Measurements from ENCODE around the gene KANK3.

The KANK3 gene

DNA sequence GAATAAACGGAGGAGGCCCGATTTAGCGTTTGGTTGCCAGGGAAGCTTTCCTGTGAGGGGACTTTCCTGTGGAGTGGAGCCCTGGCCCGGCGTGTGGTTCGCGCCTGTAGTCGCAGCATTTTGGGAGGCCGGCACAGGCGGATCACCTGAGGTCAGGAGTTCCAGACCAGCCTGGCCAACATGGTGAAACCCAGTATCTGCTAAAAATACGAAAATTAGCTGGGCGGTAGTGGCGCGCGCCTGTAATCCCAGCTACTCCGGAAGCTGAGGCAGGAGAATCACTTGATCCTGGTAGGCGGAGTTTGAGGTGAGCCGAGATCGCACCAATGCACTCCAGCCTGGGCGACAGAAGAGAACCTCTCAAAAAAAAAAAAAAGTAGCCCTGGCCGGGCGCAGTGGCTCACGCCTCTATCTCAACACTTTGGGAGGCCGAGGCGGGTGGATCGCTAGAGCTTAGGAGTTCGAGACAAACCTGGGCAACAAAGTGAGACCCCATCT, 6.9 kb downstream of the KANK3 start:
- Histone ChIP-seq H3K4me3 (ENCODE audit: low read depth, low read length) (no peak overlapping the region), H3K27me3 (ENCODE audit: control insufficient read depth, insufficient read depth, low read length) (peaks cover 54% of the 10 kb centered on the region), H3K4me1 (ENCODE audit: control insufficient read depth, insufficient read depth, low read length) (peaks cover 20% of the 10 kb centered on the region; the same call in 1 of the 2 replicates), H3K9me3 (ENCODE audit: control insufficient read depth, insufficient read depth, low read depth, low read length) (no peaks in the 10 kb centered on the region), H3K9ac (ENCODE audit: low read length) (no peak overlapping the region), H3K36me3 (ENCODE audit: control insufficient read depth, insufficient read depth, low read length) (no peaks in the 10 kb centered on the region), H3K27ac (ENCODE audit: low read depth, low read length) (no peak overlapping the region)

- H3K4me1 ChIP-seq (ENCODE audit: control insufficient read depth, insufficient read depth, low read length) = peaks cover 16% of the 10 kb centered on the region; the same call in 1 of the 2 replicates
- H3K27me3 ChIP-seq (ENCODE audit: control insufficient read depth, insufficient read depth, low read length) = peaks cover 55% of the 10 kb centered on the region
- H3K9me3 ChIP-seq (ENCODE audit: control insufficient read depth, insufficient read depth, low read depth, low read length) = no peaks in the 10 kb centered on the region
- H3K9ac ChIP-seq (ENCODE audit: low read length) = no peak overlapping the region
- H3K27ac ChIP-seq (ENCODE audit: low read depth, low read length) = no peak overlapping the region
- peak overlapping the region; percentile 62 for H3K4me3 ChIP-seq (ENCODE audit: low read depth, low read length)
- H3K36me3 ChIP-seq (ENCODE audit: control insufficient read depth, insufficient read depth, low read length) = no peaks in the 10 kb centered on the region
These were observed 7.6 kb downstream of the KANK3 start for GRCh38 chr19:8335343-8336071.

- Histone ChIP-seq H3K4me1 (ENCODE audit: control insufficient read depth, insufficient read depth, low read length) (peaks cover 14% of the 10 kb centered on the region; the same call in 1 of the 2 replicates), H3K9ac (ENCODE audit: low read length) (no peak overlapping the region), H3K27ac (ENCODE audit: low read depth, low read length) (no peak overlapping the region), H3K36me3 (ENCODE audit: control insufficient read depth, insufficient read depth, low read length) (no peaks in the 10 kb centered on the region), H3K9me3 (ENCODE audit: control insufficient read depth, insufficient read depth, low read depth, low read length) (no peaks in the 10 kb centered on the region), H3K27me3 (ENCODE audit: control insufficient read depth, insufficient read depth, low read length) (peaks cover 59% of the 10 kb centered on the region), H3K4me3 (ENCODE audit: low read depth, low read length) (peak overlapping the region; percentile 62)
These were observed 8.4 kb downstream of the KANK3 start for GRCh38 chr19:8334458-8335342.

- Histone ChIP-seq H3K36me3 (ENCODE audit: control insufficient read depth, insufficient read depth, low read length) (no peaks in the 10 kb centered on the region), H3K4me1 (ENCODE audit: control insufficient read depth, insufficient read depth, low read length) (peaks cover 11% of the 10 kb centered on the region; the same call in 1 of the 2 replicates), H3K9ac (ENCODE audit: low read length) (peak overlapping the region; percentile 34), H3K27ac (ENCODE audit: low read depth, low read length) (no peak overlapping the region), H3K4me3 (ENCODE audit: low read depth, low read length) (peak overlapping the region; percentile 62), H3K27me3 (ENCODE audit: control insufficient read depth, insufficient read depth, low read length) (peaks cover 61% of the 10 kb centered on the region), H3K9me3 (ENCODE audit: control insufficient read depth, insufficient read depth, low read depth, low read length) (no peaks in the 10 kb centered on the region)
These were observed 9.2 kb downstream of the KANK3 start for GRCh38 chr19:8333767-8334457.

GRCh38 chr19:8332976-8333766, 9.9 kb downstream of the KANK3 start:
- H3K27me3 ChIP-seq (ENCODE audit: control insufficient read depth, insufficient read depth, low read length) = peaks cover 61% of the 10 kb centered on the region
- H3K4me1 ChIP-seq (ENCODE audit: control insufficient read depth, insufficient read depth, low read length) = peaks cover 9% of the 10 kb centered on the region; the same call in 1 of the 2 replicates
- no peaks in the 10 kb centered on the region for H3K9me3 ChIP-seq (ENCODE audit: control insufficient read depth, insufficient read depth, low read depth, low read length)
- peak overlapping the region; percentile 34 for H3K9ac ChIP-seq (ENCODE audit: low read length)
- H3K4me3 ChIP-seq (ENCODE audit: low read depth, low read length) = peak overlapping the region; percentile 62
- H3K36me3 ChIP-seq (ENCODE audit: control insufficient read depth, insufficient read depth, low read length) = no peaks in the 10 kb centered on the region
- no peak overlapping the region for H3K27ac ChIP-seq (ENCODE audit: low read depth, low read length)

DNA sequence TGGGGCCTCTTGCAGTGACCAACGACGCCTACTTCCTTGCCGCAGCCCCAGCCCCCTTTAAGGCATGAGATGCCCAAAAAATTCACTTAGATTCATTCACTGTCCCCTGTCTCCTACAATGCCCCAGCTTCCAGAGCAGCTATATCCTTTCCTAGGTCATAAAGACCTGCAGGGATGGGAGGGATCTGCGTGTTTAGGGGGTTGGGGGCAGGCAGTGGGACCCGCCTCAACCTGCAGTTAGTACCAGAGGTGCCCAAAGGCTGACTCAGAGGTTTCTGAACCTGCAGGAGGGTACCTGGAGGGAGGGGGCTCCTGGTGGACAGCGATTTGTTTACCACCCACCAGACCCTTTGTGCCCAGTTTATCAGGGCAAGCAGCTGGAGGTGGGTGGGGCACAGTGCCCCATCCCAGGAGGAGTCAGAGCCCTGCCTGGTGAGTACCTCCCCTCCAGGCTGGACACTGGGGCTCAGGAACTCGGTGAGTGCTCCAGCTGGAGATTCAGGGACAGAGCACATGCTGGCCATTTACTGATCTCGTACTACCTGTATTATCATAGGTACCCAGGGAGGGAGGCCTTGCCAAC, 11.7 kb downstream of the KANK3 start:
- Histone ChIP-seq H3K4me3 (ENCODE audit: low read depth, low read length) (no peak overlapping the region), H3K9ac (ENCODE audit: low read length) (no peak overlapping the region), H3K27ac (ENCODE audit: low read depth, low read length) (no peak overlapping the region), H3K36me3 (ENCODE audit: control insufficient read depth, insufficient read depth, low read length) (no peaks in the 10 kb centered on the region), H3K4me1 (ENCODE audit: control insufficient read depth, insufficient read depth, low read length) (peaks cover 9% of the 10 kb centered on the region; the same call in 1 of the 2 replicates), H3K9me3 (ENCODE audit: control insufficient read depth, insufficient read depth, low read depth, low read length) (0 out of 2 replicates have a peak, but pooled peaks cover 2% of the 10 kb centered on the region), H3K27me3 (ENCODE audit: control insufficient read depth, insufficient read depth, low read length) (peaks cover 55% of the 10 kb centered on the region)

- H3K9ac ChIP-seq (ENCODE audit: low read length) = no peak overlapping the region
- 0 out of 2 replicates have a peak, but pooled peaks cover 2% of the 10 kb centered on the region for H3K9me3 ChIP-seq (ENCODE audit: control insufficient read depth, insufficient read depth, low read depth, low read length)
- H3K27me3 ChIP-seq (ENCODE audit: control insufficient read depth, insufficient read depth, low read length) = peaks cover 43% of the 10 kb centered on the region
- no peaks in the 10 kb centered on the region for H3K36me3 ChIP-seq (ENCODE audit: control insufficient read depth, insufficient read depth, low read length)
- H3K4me3 ChIP-seq (ENCODE audit: low read depth, low read length) = no peak overlapping the region
- peaks cover 9% of the 10 kb centered on the region; the same call in 1 of the 2 replicates for H3K4me1 ChIP-seq (ENCODE audit: control insufficient read depth, insufficient read depth, low read length)
- no peak overlapping the region for H3K27ac ChIP-seq (ENCODE audit: low read depth, low read length)
These were observed 13.1 kb downstream of the KANK3 start for GRCh38 chr19:8329996-8330395.

DNA sequence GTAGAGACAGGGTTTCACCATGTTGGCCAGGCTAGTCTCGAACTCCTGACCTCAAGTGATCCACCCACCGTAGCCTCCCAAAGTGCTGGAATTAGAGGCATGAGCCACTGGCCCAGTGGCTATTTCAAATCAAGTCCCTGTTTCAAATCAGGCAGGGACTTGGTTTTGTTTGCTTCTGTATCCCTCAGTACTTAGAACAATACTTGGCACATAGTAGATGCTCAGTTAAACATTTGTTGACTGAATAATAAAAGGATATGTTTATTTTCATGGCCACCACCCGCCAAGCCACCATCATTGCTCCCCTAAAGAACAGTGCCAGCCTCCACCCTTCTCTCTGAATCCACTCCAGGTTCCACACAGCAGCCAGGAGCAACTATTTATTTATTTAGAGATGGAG, 17.6 kb downstream of the KANK3 start:
- Histone ChIP-seq H3K4me3 (ENCODE audit: low read depth, low read length) (no peak overlapping the region), H3K27me3 (ENCODE audit: control insufficient read depth, insufficient read depth, low read length) (peaks cover 7% of the 10 kb centered on the region; the same call in 1 of the 2 replicates)

GRCh38 chr19:8324186-8325050, 18.6 kb downstream of the KANK3 start:
- Histone ChIP-seq H3K9ac (ENCODE audit: low read length) (no peak overlapping the region), H3K27ac (ENCODE audit: low read depth, low read length) (no peak overlapping the region), H3K4me3 (ENCODE audit: low read depth, low read length) (no peak overlapping the region), H3K27me3 (ENCODE audit: control insufficient read depth, insufficient read depth, low read length) (no peaks in the 10 kb centered on the region), H3K36me3 (ENCODE audit: control insufficient read depth, insufficient read depth, low read length) (peaks cover 24% of the 10 kb centered on the region), H3K9me3 (ENCODE audit: control insufficient read depth, insufficient read depth, low read depth, low read length) (0 out of 2 replicates have a peak, but pooled peaks cover 2% of the 10 kb centered on the region), H3K4me1 (ENCODE audit: control insufficient read depth, insufficient read depth, low read length) (peaks cover 9% of the 10 kb centered on the region)

More for the DNA sequence above, 17.6 kb downstream of the KANK3 start:
- Histone ChIP-seq H3K9ac (ENCODE audit: low read length) (no peak overlapping the region), H3K9me3 (ENCODE audit: control insufficient read depth, insufficient read depth, low read depth, low read length) (0 out of 2 replicates have a peak, but pooled peaks cover 2% of the 10 kb centered on the region), H3K4me1 (ENCODE audit: control insufficient read depth, insufficient read depth, low read length) (peaks cover 6% of the 10 kb centered on the region), H3K27ac (ENCODE audit: low read depth, low read length) (no peak overlapping the region), H3K36me3 (ENCODE audit: control insufficient read depth, insufficient read depth, low read length) (peaks cover 24% of the 10 kb centered on the region)

Measured in HUES6 (cell line).